Dermis microvascular lymphatic vessel endothelial cell (primary cell): ENCODE data around the gene HOXA4. TPM values are rescaled to one million over a fixed set of nuclear protein-coding genes. Genes with fewer than 3 reads are reported as not detected.

Experiments
- DNase-seq, 2 donors: peaks; one replicate each; pipeline versions ENCODE4 v3.0.0 to v3.0.0-alpha.2; 2010; ENCODE audit warnings: low read depth in 2 of 2
- total RNA-seq: library from RNA; depleted of rRNA; stranded (reverse); fragments of >200 nt; gene quantifications from 2 replicates; pipeline ENCODE4 v1.2.1, GENCODE V29; 2014

The HOXA4 gene
- total RNA-seq, 1 donor from 2014 or later: 0.51 TPM

GRCh38 chr7:27169658-27170425, 39.3 kb upstream of the HOXA4 start:
- DNase-seq: peak in 1 of 2 donors; percentile 15

DNA sequence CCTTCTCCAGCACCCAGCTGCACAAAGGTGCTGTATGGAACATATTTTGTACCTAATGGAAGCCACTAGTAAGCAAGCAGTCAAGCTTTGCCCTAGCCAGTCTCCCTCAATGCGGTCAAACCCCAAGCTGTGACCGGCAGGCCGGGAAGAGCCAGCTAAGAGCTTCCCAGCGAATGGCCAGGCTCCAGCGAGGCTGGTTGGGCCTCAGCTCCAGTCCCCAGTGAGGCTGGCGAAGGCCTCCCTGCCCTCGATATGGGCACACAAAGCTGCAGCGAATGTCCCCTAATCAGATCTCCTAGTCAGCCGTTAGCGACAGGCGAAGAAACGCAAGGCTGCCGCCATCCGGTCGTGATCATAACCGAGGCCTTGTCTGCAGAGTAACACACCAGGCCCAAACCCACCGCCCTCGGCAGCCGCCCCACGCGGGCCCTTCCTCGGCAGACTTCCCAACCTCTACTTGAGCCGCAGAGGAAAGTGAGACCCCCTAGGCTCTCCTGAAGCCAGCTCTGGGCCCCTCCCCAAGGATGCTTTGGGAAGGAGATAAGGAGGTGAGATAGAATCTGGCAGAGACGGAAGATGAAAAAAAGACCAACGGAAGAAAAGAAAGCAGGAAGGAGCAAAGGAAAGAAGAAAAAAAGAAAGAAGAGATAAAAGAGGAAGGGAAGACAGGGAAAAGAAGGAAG, 37.8 kb upstream of the HOXA4 start:
- DNase-seq: no peak

- DNase-seq: no peak
Observed at GRCh38 chr7:27167916-27168264, 37.3 kb upstream of the HOXA4 start.

DNA sequence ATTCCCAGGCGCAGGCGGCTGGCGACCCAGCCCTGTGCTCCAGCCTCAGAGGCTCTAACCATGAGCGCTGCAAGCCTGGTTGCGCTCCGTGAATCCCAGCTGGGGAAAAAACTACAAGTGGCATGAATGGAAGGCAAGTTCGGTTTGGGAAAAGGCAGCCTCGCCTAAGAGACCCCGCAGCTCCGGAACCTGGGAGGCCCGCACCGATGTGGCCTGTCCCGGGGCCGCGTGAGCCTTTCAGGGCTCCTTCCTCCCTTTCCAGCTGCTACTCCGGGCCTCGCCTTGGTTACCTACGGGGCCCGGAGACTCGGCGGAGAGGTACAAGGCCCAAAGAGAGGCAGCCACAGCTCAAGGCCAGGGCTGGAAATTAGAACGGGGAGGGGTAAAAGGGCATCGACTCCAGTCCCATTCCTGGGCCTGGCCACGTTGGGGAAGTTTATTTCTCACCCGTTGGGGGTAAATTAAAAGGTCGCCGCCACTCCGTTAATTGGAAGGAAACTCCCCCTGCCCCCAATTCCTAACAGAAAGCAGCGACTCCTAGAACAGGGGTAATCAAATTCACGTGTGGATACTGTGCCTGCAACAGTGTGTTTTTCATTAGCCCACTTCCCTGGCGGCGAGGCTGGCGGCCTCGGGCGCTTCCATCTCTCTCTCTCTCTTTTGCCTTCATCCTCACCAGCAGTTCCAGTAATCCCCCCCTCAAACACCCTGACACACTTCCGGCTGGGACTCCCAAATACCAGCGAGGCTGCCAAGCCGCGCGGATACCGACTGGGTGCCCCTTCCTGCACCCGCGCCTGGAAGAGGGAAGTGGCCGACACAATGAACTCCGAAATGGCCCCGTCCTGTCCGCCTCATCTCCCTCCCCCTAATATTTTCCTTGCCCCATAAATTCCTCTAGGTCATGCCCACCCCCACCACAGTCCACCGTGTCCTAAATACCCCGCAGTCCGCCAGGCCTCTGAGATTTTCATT, 36.3 kb upstream of the HOXA4 start:
- DNase-seq: no peak

DNA sequence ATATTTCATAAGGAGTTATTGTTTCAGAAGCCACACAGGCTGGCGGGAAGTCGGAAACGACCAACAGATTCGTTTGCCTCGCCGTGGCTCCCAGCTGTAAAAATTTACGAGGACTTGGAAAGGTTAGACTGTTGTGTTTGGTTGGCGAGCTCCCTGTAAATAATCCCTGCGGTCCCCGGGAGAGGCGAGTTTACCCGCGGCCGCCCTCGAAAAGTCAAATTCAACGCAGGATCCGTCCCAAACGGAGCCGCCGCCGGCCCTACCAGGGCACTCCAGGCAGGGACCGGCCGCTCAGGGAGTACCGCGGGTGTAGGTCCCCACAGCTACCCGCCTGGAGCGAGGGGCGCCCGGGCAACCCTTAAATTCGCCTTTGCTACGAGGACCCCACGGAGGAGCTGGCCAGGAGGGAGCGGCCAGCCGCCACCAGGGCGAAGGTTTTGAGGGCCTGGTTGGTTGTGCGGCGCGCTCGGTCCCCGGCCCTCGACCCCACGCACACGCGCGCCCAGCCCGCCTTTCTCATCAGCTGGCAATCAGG, 35.5 kb upstream of the HOXA4 start:
- DNase-seq: no peak

GRCh38 chr7:27165089-27165995, 34.8 kb upstream of the HOXA4 start, which contains the start of gene HOXA9:
Gene HOXA9 (minus strand): TSS chr7:27165537. CDS start chr7:27165457, 80 bp downstream.
- DNase-seq: peak; percentile 92 to 99

GRCh38 chr7:27164367-27165088, 34.0 kb upstream of the HOXA4 start:
- peak in 1 of 2 donors; percentile 52 for DNase-seq

DNA sequence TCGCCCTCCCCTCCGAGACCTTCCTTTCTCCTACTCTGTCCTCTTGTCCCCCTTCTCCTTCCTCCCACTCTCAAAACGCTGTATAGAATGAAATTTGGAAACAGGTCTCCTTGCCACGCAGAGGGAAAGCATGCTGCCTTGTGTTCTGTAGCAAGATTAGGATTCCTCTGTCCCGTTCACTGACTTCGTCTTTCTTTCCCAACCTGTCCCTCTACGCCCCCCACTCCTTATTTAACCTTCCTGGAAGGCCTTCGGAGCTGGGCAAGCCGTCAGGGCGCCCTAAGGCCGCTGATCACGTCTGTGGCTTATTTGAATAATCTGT, 33.4 kb upstream of the HOXA4 start:
- DNase-seq: no peak

GRCh38 chr7:27163288-27164044, 32.9 kb upstream of the HOXA4 start:
- no peak for DNase-seq

DNA sequence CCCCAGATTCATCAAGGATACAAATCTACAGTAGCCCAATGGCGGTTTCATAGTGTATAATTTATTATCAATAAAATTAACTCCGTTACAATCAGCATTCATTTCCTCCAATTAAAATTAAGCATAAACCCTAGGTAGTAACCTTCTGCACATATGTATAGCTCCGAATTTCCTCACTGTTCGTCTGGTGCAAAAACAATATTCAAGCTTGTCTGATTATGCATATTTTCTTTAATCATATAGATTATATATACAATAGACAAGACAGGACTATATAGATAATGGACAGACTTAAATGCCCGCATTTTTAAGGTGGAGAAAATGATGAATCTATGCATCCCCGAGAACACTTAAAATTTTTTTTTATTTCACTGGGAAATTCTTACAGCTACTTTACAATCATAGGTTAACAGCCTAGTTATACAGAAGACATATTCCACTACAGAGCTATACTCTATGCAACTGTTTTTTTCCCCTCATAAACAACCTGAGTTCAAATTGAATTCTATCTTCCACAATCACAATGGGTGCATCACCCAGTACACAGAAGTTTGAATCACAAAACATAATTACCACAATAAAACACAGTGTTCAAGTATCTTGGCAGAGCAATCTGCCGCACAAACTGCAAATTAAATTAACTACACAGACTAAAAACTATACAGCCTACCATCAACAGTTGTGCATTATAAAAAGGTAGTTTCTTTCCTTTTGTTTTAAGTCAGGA, 32.2 kb upstream of the HOXA4 start:
- DNase-seq: no peak

DNA sequence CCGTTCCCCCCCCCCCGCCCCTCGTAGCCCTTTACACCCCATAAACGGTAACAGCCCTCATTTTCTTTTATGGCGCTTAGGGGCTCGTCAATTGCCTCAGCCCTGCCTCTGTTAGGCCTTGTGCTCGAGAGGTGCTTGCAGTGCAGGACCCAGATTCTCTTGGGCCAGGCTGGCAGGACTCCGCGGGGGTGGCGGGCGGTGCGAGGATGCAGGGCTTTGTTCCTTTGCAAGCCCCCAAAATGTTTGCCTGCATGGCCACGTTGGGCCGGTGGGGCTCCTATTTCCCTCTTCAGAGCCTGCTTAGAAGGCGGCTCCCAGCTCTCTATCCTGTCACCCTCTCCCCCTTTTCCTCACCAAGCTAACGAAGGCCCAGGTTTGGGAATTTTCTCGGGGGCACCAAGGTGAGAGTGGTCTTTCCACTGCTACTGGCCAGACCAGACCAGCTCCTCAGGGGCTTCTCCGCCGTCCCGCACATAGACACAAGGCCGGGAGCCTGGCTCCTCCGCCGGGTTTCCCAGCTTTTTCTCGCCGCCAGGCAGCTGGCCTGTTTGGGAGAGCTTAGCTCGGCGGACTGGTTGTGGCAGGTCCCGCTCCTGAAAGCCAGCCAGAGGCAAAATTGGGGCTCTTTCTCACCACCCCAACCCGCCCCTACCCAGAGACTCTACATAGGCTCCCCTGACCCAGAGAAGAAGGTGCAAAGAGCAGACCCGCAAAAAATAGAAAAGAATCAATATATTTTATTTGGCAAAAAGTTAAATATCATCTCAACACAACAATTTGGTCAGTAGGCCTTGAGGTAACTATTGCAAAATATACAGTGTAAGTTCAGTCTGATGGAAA, 31.4 kb upstream of the HOXA4 start:
- no peak for DNase-seq

- no peak for DNase-seq
Observed at GRCh38 chr7:27161214-27161720, 30.7 kb upstream of the HOXA4 start.

DNA sequence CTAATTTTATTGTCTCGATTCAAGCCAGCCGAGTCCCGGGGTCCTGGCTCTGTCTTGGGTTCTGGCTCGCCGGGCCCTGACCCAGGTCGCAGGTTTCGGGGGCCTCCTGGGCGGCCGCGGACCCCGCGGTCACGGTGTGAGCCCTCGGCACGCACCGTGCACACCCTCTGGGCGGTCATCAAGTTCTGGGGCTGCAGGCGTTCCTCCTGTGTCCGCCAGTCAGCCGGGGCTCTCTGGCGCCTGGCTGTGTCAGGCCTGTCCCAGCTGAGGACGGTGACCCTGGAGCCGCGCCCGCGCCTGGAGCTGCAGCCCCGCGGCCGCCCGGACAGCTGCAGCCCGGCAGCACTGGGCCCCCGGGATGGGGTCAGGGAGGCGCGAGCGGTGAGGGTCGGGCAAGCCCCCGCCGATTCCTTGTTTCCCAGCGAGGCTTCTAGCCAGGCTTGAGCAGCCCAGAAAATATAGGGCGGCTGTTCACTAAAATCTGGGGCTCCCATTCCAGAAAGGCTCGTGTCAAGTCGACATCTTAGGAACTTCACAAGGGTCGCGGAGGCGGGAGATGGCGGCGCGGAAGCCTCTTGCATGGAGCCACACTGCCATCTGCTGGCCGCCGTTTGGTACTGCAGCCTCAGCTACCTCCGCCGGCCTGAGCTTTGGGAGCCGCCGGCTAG, 30.1 kb upstream of the HOXA4 start:
- peak in 1 of 2 donors; percentile 84 for DNase-seq

DNA sequence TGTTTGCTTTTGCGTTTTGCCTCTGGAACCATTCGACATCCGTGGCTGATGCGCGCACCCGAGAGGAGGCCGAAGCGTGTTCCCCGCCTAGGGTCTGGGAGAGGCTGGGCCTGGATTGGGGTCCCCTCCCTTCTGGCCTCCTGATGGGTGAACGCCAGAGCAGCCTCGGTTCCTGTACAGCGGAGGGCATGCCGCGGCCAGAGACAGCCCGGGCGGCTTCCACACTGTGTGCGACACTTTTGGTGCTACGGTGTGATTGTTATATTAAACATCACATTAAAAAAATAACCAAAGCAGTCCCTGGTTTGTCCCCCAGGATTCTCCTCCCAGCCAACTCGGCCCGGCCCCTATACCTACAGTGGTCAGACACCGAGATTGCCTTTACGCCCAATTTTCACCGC, 29.6 kb upstream of the HOXA4 start:
- no peak for DNase-seq

DNA sequence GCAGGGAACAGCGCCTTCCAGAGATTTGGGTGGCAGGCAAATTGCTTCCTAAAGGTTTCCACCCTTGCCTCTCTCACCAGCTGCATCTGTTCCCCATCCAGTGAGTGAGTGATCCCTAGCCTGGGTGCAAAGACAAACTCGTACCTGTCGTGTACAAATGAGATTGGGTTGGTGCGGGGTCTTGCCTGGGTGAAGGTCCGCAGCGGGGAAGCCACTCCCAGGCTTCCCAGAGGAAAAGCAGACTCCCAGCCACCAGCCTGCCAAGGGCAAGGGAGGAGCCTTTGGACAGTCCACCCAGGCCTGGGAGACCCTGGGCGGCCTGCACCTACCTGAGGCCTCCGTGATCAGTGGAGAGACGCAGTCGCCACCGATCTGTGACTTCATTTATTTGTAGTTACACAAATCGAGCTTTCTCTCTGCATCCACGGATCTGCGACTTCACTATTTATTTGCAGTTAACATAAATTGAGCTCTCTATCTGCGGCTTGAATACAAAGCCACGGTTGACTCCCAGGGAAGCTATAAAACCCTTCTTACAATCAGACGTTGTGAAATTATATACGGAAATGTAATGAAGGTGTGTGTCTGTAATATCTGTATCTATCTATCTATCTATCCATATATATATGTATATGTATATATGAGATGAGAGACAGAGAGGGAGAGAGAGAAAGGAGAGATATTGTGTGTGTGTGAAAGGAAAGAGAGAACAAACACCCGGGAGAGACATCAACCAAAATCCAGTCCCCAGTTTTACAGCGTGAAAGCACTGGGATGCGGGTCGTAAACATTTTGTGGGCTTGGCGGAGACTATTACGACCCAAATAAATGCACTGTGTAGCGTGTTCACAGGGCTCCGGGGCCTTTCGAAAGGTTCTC, 28.9 kb upstream of the HOXA4 start:
- DNase-seq: no peak
